ENCODE results near the gene CNTNAP2. TPM values are rescaled to one million over a fixed set of nuclear protein-coding genes. Genes with fewer than 3 reads are reported as not detected.

The CNTNAP2 gene
- total RNA-seq, 3 donors from 2014 or later (not counting 1 experiment from before 2014, with no cell fraction given) = 0.18 to 1.1 TPM; not detected in 1

DNA sequence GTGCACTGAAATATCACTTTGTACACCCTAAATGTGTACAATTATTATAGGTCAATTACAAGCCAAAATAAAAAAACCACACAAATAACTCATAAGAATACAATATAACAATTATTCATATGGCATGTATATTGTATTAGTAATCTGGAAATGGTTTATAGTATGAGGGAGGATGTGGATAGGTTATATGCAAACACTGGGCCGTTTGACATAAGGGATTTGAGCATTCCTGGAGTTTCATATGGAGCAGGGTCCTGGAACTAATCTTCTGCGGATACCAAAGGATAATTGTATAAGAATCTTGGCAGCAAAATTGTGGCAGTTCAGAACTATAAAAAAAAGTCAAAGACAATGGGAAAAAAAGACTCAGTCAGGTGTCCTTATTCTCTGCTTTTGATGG is 619.4 kb downstream of the CNTNAP2 start:
- no peak overlapping the region for H3K4me3 ChIP-seq (ENCODE audit: low read length)
- no peaks in the 10 kb centered on the region for H3K36me3 ChIP-seq (ENCODE audit: control insufficient read depth, insufficient read depth, low read length)
- H3K27ac ChIP-seq (ENCODE audit: low read length) = no peak overlapping the region
- no peak for DNase-seq
- Mint-ChIP-seq H3K9me3 (peaks cover 9 to 13% of the 10 kb centered on the region in 2 donors), H3K4me3 (no peak overlapping the region), H3K27me3 (ENCODE audit: low read depth in 2 of 2) (no peaks in the 10 kb centered on the region), H3K27ac (no peak overlapping the region), H3K4me1 (no peaks in the 10 kb centered on the region), H3K36me3 (no peaks in the 10 kb centered on the region)
- TF ChIP-seq, protein P1, sequence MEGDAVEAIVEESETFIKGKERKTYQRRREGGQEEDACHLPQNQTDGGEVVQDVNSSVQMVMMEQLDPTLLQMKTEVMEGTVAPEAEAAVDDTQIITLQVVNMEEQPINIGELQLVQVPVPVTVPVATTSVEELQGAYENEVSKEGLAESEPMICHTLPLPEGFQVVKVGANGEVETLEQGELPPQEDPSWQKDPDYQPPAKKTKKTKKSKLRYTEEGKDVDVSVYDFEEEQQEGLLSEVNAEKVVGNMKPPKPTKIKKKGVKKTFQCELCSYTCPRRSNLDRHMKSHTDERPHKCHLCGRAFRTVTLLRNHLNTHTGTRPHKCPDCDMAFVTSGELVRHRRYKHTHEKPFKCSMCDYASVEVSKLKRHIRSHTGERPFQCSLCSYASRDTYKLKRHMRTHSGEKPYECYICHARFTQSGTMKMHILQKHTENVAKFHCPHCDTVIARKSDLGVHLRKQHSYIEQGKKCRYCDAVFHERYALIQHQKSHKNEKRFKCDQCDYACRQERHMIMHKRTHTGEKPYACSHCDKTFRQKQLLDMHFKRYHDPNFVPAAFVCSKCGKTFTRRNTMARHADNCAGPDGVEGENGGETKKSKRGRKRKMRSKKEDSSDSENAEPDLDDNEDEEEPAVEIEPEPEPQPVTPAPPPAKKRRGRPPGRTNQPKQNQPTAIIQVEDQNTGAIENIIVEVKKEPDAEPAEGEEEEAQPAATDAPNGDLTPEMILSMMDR (IDR thresholded peaks at IDR 0.05) = no peak
- H3K4me1 ChIP-seq (ENCODE audit: control insufficient read depth, insufficient read depth, low read length) = no peaks in the 10 kb centered on the region
- no peaks in the 10 kb centered on the region for H3K27me3 ChIP-seq (ENCODE audit: control insufficient read depth, insufficient read depth, low read length)
- WGBS (ENCODE audit: insufficient coverage) = 67% methylated on average over 2 of the region's 2 CpGs
- no peak for ATAC-seq
- H3K9me3 ChIP-seq (ENCODE audit: control insufficient read depth, insufficient read depth, low read length) = peaks cover 7% of the 10 kb centered on the region
- intact Hi-C loops (cut with micrococcal nuclease) = no loop called here

DNA sequence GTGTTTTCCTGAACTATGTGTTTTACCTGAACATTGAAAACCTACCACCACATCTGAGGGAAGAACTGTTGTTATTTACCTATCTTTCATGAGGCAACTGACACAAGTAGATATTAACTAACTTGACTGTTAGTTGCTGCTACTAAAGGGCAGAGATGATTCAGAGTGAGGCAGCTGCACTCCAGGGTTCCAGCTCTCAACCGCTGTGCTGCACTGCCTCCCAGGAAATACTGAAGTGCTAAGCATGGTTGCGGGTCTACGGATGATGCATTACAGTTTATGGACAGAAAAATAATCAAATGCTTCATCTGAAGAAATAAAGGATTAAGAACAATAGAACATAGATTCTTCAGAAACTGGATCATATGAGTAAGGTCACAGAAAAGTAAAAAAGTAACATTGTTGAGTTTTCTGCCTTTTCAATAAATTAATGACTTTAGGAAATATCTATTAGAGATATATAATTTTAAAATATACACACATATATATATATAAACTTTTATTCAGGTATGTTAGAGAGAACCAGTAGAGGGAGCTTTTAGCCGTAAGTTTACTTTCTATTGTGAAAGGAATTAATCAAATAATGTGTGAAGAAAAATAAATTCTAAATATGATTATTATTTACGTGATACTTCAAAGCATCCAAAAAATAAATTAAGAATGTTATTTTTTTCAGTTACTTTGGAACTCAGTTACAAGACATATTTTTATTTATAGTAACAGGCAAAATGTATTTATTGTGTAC is 620.0 kb downstream of the CNTNAP2 start:
- Mint-ChIP-seq H3K9me3 (peaks cover 12 to 16% of the 10 kb centered on the region in 2 donors), H3K36me3 (no peaks in the 10 kb centered on the region)
- no peak for ATAC-seq

DNA sequence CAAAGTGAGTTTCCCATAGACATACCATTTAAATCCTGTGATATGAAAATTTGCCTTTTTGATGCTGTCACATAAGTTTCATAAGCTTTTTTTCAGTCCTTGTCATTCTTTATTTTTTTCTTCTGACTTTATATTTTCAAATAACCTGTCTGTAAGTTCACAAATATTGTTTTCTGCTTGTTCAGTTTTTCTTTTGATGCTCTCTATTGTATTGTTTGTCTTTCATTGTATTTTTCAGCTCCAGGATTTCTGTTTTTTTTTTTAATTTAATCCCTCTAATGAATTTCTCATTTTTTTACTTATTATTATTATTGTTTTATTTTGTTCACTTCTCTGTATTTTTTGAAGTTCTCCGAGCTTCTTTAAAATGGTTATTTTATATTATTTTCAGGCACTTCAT is 623.4 kb downstream of the CNTNAP2 start:
- no peaks in the 10 kb centered on the region for H3K4me1 Mint-ChIP-seq
- DNase-seq (no peak), ATAC-seq (no peak)
- Histone ChIP-seq H3K27ac (ENCODE audit: low read length) (no peak overlapping the region), H3K36me3 (ENCODE audit: control insufficient read depth, insufficient read depth, low read length) (no peaks in the 10 kb centered on the region), H3K4me1 (ENCODE audit: control insufficient read depth, insufficient read depth, low read length) (no peaks in the 10 kb centered on the region), H3K27me3 (ENCODE audit: control insufficient read depth, insufficient read depth, low read length) (no peaks in the 10 kb centered on the region), H3K9me3 (ENCODE audit: control insufficient read depth, insufficient read depth, low read length) (peaks cover 10% of the 10 kb centered on the region), H3K4me3 (ENCODE audit: low read length) (no peak overlapping the region)
- no peak overlapping the region for H3K4me3 Mint-ChIP-seq
- no peaks in the 10 kb centered on the region for H3K36me3 Mint-ChIP-seq
- H3K27ac Mint-ChIP-seq = no peak overlapping the region
- peaks cover 18 to 19% of the 10 kb centered on the region in 2 donors for H3K9me3 Mint-ChIP-seq
- H3K27me3 Mint-ChIP-seq (ENCODE audit: low read depth in 2 of 2) = no peaks in the 10 kb centered on the region
- WGBS (ENCODE audit: insufficient coverage) = no CpG with 5 or more reads among the region's 1 CpG
- TF ChIP-seq, protein P1 (IDR thresholded peaks at IDR 0.05) = no peak
- intact Hi-C loops (cut with micrococcal nuclease) = no loop called here

More for the DNA sequence above, 620.0 kb downstream of the CNTNAP2 start:
- TF ChIP-seq, protein P1 (IDR thresholded peaks at IDR 0.05) = no peak
- no peaks in the 10 kb centered on the region for H3K27me3 ChIP-seq (ENCODE audit: control insufficient read depth, insufficient read depth, low read length)
- H3K27ac ChIP-seq (ENCODE audit: low read length) = no peak overlapping the region
- Mint-ChIP-seq H3K4me1 (no peaks in the 10 kb centered on the region), H3K4me3 (no peak overlapping the region), H3K27me3 (ENCODE audit: low read depth in 2 of 2) (no peaks in the 10 kb centered on the region), H3K27ac (no peak overlapping the region)
- 99% methylated on average over 3 of the region's 5 CpGs for WGBS (ENCODE audit: insufficient coverage)
- H3K4me3 ChIP-seq (ENCODE audit: low read length) = no peak overlapping the region
- H3K4me1 ChIP-seq (ENCODE audit: control insufficient read depth, insufficient read depth, low read length) = no peaks in the 10 kb centered on the region
- no peak for DNase-seq
- no peaks in the 10 kb centered on the region for H3K36me3 ChIP-seq (ENCODE audit: control insufficient read depth, insufficient read depth, low read length)
- peaks cover 10% of the 10 kb centered on the region for H3K9me3 ChIP-seq (ENCODE audit: control insufficient read depth, insufficient read depth, low read length)
- intact Hi-C loops (cut with micrococcal nuclease) = no loop called here

DNA sequence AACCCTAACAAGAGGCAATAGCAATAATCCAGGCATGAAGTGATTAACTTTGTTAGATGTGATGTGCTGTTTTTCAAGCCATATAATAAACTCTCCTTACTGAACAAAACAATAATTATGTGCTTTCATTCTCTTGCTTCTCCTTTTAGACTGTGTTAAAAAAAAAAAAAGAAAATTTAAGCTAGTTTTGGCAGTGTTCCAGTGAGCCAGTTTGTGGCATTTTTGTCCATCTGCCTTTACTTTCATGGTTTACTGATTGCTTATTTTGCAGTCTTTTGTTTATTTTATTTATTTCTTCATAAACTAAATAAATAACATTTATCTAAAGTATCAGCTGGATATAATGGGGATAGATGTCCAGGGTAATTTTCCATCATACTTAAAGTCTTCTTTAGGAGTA is 625.3 kb downstream of the CNTNAP2 start:
- Histone ChIP-seq H3K4me3 (ENCODE audit: low read length) (no peak overlapping the region), H3K4me1 (ENCODE audit: control insufficient read depth, insufficient read depth, low read length) (no peaks in the 10 kb centered on the region), H3K27ac (ENCODE audit: low read length) (no peak overlapping the region), H3K9me3 (ENCODE audit: control insufficient read depth, insufficient read depth, low read length) (peaks cover 10% of the 10 kb centered on the region), H3K36me3 (ENCODE audit: control insufficient read depth, insufficient read depth, low read length) (no peaks in the 10 kb centered on the region), H3K27me3 (ENCODE audit: control insufficient read depth, insufficient read depth, low read length) (no peaks in the 10 kb centered on the region)
- no peak for ATAC-seq
- Mint-ChIP-seq H3K36me3 (no peaks in the 10 kb centered on the region), H3K4me1 (no peaks in the 10 kb centered on the region), H3K9me3 (peaks cover 15 to 18% of the 10 kb centered on the region in 2 donors), H3K4me3 (no peak overlapping the region), H3K27ac (no peak overlapping the region), H3K27me3 (ENCODE audit: low read depth in 2 of 2) (no peaks in the 10 kb centered on the region)
- intact Hi-C loops (cut with micrococcal nuclease) = no loop called here
- TF ChIP-seq, protein P1 (IDR thresholded peaks at IDR 0.05) = no peak
- no peak for DNase-seq

Measured in natural killer cell (primary cell).